Fibroblast of lung (primary cell): ENCODE data around the gene ATP13A5. TPM values are rescaled to one million over a fixed set of nuclear protein-coding genes. Genes with fewer than 3 reads are reported as not detected.

Experiments used
- DNase-seq, 2 donors: peaks; one replicate each; pipeline versions ENCODE4 v3.0.0 to v3.0.0-alpha.2; 2010; ENCODE audit warnings: low read depth in 2 of 2
- H2AFZ ChIP-seq: 2 replicates; pipeline ENCODE4 v1.5.1; 2012; ENCODE audit warnings: low read length, control low read depth, inconsistent platforms
- H3K27ac ChIP-seq: 2 replicates; pipeline ENCODE4 v1.5.1; 2011; ENCODE audit warnings: low read length, control low read depth; ENCODE audit not compliant: insufficient read depth
- H3K27me3 ChIP-seq: 2 replicates; pipeline ENCODE4 v1.5.1; 2011; ENCODE audit warnings: mild to moderate bottlenecking, low read length; ENCODE audit not compliant: control insufficient read depth, insufficient read depth
- H3K36me3 ChIP-seq: 2 replicates; pipeline ENCODE4 v1.5.1; 2011; ENCODE audit warnings: low read length; ENCODE audit not compliant: control insufficient read depth, insufficient read depth
- H3K4me1 ChIP-seq: 2 replicates; pipeline ENCODE4 v1.5.1; 2011; ENCODE audit warnings: low read length; ENCODE audit not compliant: control insufficient read depth, insufficient read depth; ENCODE audit errors: extremely low read depth
- H3K4me2 ChIP-seq: 2 replicates; pipeline ENCODE4 v1.5.1; 2011; ENCODE audit warnings: low read length, control low read depth; ENCODE audit not compliant: insufficient read depth; ENCODE audit errors: extremely low read depth
- H3K4me3 ChIP-seq, 4 experiments: fragments of 200-600 bp in 1 of 4; sonication (generic) in 1 of 4; replicated peaks in 1 of 4; 2 replicates each; pipeline ENCODE4 v1.5.1; 2011 to 2016; ENCODE audit warnings: low read length in 4 of 4, low read depth in 3 of 4, mild to moderate bottlenecking in 3 of 4, control low read depth in 2 of 4, inconsistent platforms in 1 of 4, mixed read lengths in 1 of 4; ENCODE audit not compliant: insufficient read depth in 1 of 4; ENCODE audit errors: control extremely low read depth in 1 of 4
- H3K79me2 ChIP-seq: 2 replicates; pipeline ENCODE4 v1.5.1; 2012; ENCODE audit warnings: mild to moderate bottlenecking, low read length, inconsistent platforms; ENCODE audit not compliant: control insufficient read depth, insufficient read depth
- H3K9ac ChIP-seq: 2 replicates; pipeline ENCODE4 v1.5.1; 2011; ENCODE audit warnings: mild to moderate bottlenecking, low read length, control low read depth; ENCODE audit not compliant: insufficient read depth
- H3K9me3 ChIP-seq: 2 replicates; pipeline ENCODE4 v1.5.1; 2012; ENCODE audit warnings: low read depth, low read length; ENCODE audit not compliant: control insufficient read depth, insufficient read depth
- H4K20me1 ChIP-seq: 2 replicates; pipeline ENCODE4 v1.5.1; 2011; ENCODE audit warnings: low read length; ENCODE audit not compliant: control insufficient read depth, insufficient read depth; ENCODE audit errors: extremely low read depth
- EZH2 ChIP-seq: IDR thresholded peaks from 2 replicates; pipeline ENCODE4 v1.5.1; 2012; ENCODE audit warnings: low read length, control low read depth, mild to moderate bottlenecking; ENCODE audit errors: missing control alignments
- polyA plus RNA-seq, 2 donors: library from polyadenylated mRNA; depleted of rRNA in 1 of 2; stranded (reverse) in 1 of 2; unstranded in 1 of 2; fragments of >200 nt; gene quantifications; 2 replicates each; pipeline ENCODE4 v1.2.1, GENCODE V29; 2011 to 2012; ENCODE audit warnings: missing spikeins in 1 of 2
- total RNA-seq: library from RNA; depleted of rRNA; stranded (reverse); fragments of >200 nt; gene quantifications from 2 replicates; pipeline ENCODE4 v1.2.1, GENCODE V29; 2014
- TF ChIP-seq, protein P1 (sequence below), 2 donors: IDR thresholded peaks in 1 of 2; conservative IDR thresholded peaks in 1 of 2; 1 replicate in 1 of 2; 2 replicates in 1 of 2; pipeline ENCODE4 v1.5.1; 2011 to 2012; ENCODE audit warnings: low read length in 2 of 2, control low read depth in 1 of 2, inconsistent platforms in 1 of 2, low read depth in 1 of 2, mild to moderate bottlenecking in 1 of 2

The ATP13A5 gene
- total and polyA plus RNA-seq, 2 donors (not counting 1 experiment from before 2014, with no cell fraction given): not detected

DNA sequence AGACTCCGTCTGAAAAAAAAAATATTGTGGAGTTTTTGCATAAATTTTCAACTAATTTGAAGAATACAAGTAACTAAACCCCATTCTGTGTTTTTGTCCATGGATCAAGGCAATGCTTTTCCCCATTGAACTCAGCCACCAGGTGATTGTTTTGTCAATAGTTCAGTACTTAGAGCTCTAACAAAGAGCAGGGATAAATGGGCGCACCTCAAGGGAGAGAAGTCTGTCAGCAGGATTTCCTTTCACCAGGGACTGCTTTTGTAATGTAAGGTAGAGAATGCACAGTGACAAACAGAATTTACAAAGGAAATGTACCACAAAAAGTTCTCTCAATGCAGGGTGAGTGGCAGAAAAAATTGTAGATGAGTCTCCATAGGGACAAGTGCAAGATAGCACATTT is 10.8 kb upstream of the ATP13A5 start:
- Histone ChIP-seq H3K27me3 (no peaks in the 10 kb centered on the region), H3K4me1 (no peaks in the 10 kb centered on the region)
- TF ChIP-seq, protein P1, sequence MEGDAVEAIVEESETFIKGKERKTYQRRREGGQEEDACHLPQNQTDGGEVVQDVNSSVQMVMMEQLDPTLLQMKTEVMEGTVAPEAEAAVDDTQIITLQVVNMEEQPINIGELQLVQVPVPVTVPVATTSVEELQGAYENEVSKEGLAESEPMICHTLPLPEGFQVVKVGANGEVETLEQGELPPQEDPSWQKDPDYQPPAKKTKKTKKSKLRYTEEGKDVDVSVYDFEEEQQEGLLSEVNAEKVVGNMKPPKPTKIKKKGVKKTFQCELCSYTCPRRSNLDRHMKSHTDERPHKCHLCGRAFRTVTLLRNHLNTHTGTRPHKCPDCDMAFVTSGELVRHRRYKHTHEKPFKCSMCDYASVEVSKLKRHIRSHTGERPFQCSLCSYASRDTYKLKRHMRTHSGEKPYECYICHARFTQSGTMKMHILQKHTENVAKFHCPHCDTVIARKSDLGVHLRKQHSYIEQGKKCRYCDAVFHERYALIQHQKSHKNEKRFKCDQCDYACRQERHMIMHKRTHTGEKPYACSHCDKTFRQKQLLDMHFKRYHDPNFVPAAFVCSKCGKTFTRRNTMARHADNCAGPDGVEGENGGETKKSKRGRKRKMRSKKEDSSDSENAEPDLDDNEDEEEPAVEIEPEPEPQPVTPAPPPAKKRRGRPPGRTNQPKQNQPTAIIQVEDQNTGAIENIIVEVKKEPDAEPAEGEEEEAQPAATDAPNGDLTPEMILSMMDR (conservative IDR thresholded peaks at IDR 0.05 in 1 of 2, IDR thresholded peaks at IDR 0.05 in 1 of 2; ENCODE audit: low read depth in 1 of 2, low read length in 2 of 2): no peak
- TF ChIP-seq EZH2: no peak

DNA sequence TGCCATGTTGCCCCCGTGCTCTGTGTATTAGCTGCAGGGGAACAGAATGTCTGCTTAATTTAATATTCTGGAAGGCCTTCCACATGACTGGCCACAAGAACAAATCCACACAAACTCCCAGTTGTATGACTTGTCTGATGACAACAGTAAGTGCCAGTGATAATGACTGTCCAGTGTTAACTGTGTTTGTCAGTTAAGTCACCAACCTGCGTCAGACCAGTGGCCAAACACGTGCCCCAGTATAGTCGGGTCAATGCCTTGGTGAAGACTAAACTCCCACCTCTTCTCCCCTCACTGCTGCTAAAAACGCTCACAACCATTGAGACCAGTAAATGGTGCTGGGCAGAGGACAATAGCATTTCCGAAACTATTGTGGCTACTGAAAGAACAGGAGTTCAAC is 9.8 kb upstream of the ATP13A5 start:
- Histone ChIP-seq H4K20me1 (no peaks in the 10 kb centered on the region), H3K27me3 (no peaks in the 10 kb centered on the region), H2AFZ (no peak overlapping the region), H3K4me3 (no peak overlapping the region), H3K4me2 (no peak overlapping the region), H3K9ac (no peak overlapping the region), H3K9me3 (no peaks in the 10 kb centered on the region), H3K79me2 (no peaks in the 10 kb centered on the region), H3K4me1 (no peaks in the 10 kb centered on the region), H3K36me3 (no peaks in the 10 kb centered on the region), H3K27ac (no peak overlapping the region)
- DNase-seq: peak in 1 of 2 donors; percentile 3
- TF ChIP-seq, protein P1 (conservative IDR thresholded peaks at IDR 0.05 in 1 of 2, IDR thresholded peaks at IDR 0.05 in 1 of 2; ENCODE audit: low read depth in 1 of 2, low read length in 2 of 2): no peak
- TF ChIP-seq EZH2: no peak

More for the DNA sequence above, 10.8 kb upstream of the ATP13A5 start:
- H3K36me3 ChIP-seq: no peaks in the 10 kb centered on the region
- no peak overlapping the region for H3K4me3 ChIP-seq
- no peak overlapping the region for H3K4me2 ChIP-seq
- H3K9me3 ChIP-seq: no peaks in the 10 kb centered on the region
- no peak overlapping the region for H3K27ac ChIP-seq
- no peak overlapping the region for H2AFZ ChIP-seq
- no peaks in the 10 kb centered on the region for H3K79me2 ChIP-seq
- no peaks in the 10 kb centered on the region for H4K20me1 ChIP-seq
- no peak for DNase-seq
- no peak overlapping the region for H3K9ac ChIP-seq

DNA sequence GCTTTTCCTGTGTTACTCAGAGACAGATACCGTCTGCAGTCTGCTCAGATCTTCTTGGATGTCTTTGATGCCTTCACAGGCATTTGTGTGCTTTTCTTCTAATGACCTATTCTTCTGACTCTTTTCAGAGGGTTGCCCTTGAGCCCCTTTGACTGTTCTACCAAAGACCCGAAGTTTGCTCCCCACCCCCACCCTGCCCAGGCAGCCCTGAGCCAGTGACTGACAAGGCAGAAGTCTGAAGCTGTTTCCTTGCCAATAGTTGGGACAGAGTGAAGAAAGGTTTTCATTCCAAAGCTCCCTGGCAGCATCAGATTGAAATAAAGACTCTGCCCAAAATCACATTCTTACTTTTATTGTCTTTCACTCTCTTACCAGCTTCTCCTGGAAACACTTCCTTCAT is 9.0 kb upstream of the ATP13A5 start:
- H3K79me2 ChIP-seq: no peaks in the 10 kb centered on the region
- no peaks in the 10 kb centered on the region for H3K36me3 ChIP-seq
- H3K27me3 ChIP-seq: no peaks in the 10 kb centered on the region
- DNase-seq: no peak
- H3K9me3 ChIP-seq: no peaks in the 10 kb centered on the region
- no peak overlapping the region for H3K9ac ChIP-seq
- no peak overlapping the region for H3K4me3 ChIP-seq
- no peak overlapping the region for H3K4me2 ChIP-seq
- no peaks in the 10 kb centered on the region for H3K4me1 ChIP-seq
- TF ChIP-seq, protein P1 (conservative IDR thresholded peaks at IDR 0.05 in 1 of 2, IDR thresholded peaks at IDR 0.05 in 1 of 2; ENCODE audit: low read depth in 1 of 2, low read length in 2 of 2): no peak
- no peak for TF ChIP-seq EZH2
- H3K27ac ChIP-seq: no peak overlapping the region
- H4K20me1 ChIP-seq: no peaks in the 10 kb centered on the region
- no peak overlapping the region for H2AFZ ChIP-seq
